ENCODE results near the gene FAM170B. TPM values are rescaled to one million over a fixed set of nuclear protein-coding genes. Genes with fewer than 3 reads are reported as not detected.

The FAM170B gene
- total RNA-seq, 4 donors from 2014 or later, result not detected

GRCh38 chr10:49164559-49165188, 30.9 kb upstream of the FAM170B start:
- Histone ChIP-seq H3K27me3 (no peaks in the 10 kb centered on the region), H3K4me3 (no peak overlapping the region), H3K9me3 (no peaks in the 10 kb centered on the region), H3K36me3 (no peaks in the 10 kb centered on the region), H3K4me1 (no peaks in the 10 kb centered on the region), H3K27ac (no peak overlapping the region)
- DNase-seq (no peak), ATAC-seq (no peak)
- in situ Hi-C loops (cut with MboI; ENCODE audit: low sequenced_read_pairs in 4 of 4) (loop anchor here in 2 of 4 donors (10.0 to 25.0 kb wide), 2 partner anchors 180 to 502 kb away; no protein-coding TSS in a partner anchor), intact Hi-C loops (cut with DNase I; ENCODE audit: low total_unique reads) (loop anchor here (1.0 to 5.0 kb wide), 2 partner anchors 185 to 507 kb away; no protein-coding TSS in a partner anchor)
- TF ChIP-seq CTCF (IDR thresholded peaks at IDR 0.05 in 4 of 5, conservative IDR thresholded peaks at IDR 0.05 in 1 of 5) (peak; percentile 22 to 44 (median 36)), POLR2A (IDR thresholded peaks at IDR 0.05) (no peak)

- H3K4me1 ChIP-seq, result no peaks in the 10 kb centered on the region
- no peaks in the 10 kb centered on the region for H3K9me3 ChIP-seq
- in situ Hi-C loops (cut with MboI; ENCODE audit: low sequenced_read_pairs in 4 of 4) (loop anchor here in 2 of 4 donors (10.0 to 25.0 kb wide), 2 partner anchors 179 to 501 kb away; no protein-coding TSS in a partner anchor), intact Hi-C loops (cut with DNase I; ENCODE audit: low total_unique reads) (loop anchor here (1.0 to 5.0 kb wide), 2 partner anchors 184 to 506 kb away; no protein-coding TSS in a partner anchor)
- ATAC-seq (no peak), DNase-seq (no peak)
- H3K36me3 ChIP-seq, result no peaks in the 10 kb centered on the region
- TF ChIP-seq CTCF (IDR thresholded peaks at IDR 0.05 in 4 of 5, conservative IDR thresholded peaks at IDR 0.05 in 1 of 5) (no peak), POLR2A (IDR thresholded peaks at IDR 0.05) (no peak)
- H3K4me3 ChIP-seq, result no peak overlapping the region
- H3K27ac ChIP-seq, result no peak overlapping the region
- H3K27me3 ChIP-seq, result no peaks in the 10 kb centered on the region
Observed at GRCh38 chr10:49163741-49164140, 29.9 kb upstream of the FAM170B start.

- DNase-seq (no peak), ATAC-seq (no peak)
- Histone ChIP-seq H3K4me1 (no peaks in the 10 kb centered on the region), H3K27me3 (no peaks in the 10 kb centered on the region), H3K9me3 (no peaks in the 10 kb centered on the region), H3K27ac (no peak overlapping the region), H3K4me3 (no peak overlapping the region), H3K36me3 (no peaks in the 10 kb centered on the region)
- TF ChIP-seq CTCF (IDR thresholded peaks at IDR 0.05 in 4 of 5, conservative IDR thresholded peaks at IDR 0.05 in 1 of 5) (no peak), POLR2A (IDR thresholded peaks at IDR 0.05) (no peak)
- in situ Hi-C loops (cut with MboI; ENCODE audit: low sequenced_read_pairs in 4 of 4) (loop anchor here in 2 of 4 donors (10.0 to 25.0 kb wide), 2 partner anchors 178 to 501 kb away; no protein-coding TSS in a partner anchor), intact Hi-C loops (cut with DNase I; ENCODE audit: low total_unique reads) (loop anchor here (5.0 kb wide), 1 partner anchor 506 kb away; no protein-coding TSS in a partner anchor)
Observed at GRCh38 chr10:49162761-49163310, 29.0 kb upstream of the FAM170B start.

GRCh38 chr10:49162063-49162462, 28.2 kb upstream of the FAM170B start:
- Histone ChIP-seq H3K4me1 (no peaks in the 10 kb centered on the region), H3K4me3 (no peak overlapping the region), H3K36me3 (no peaks in the 10 kb centered on the region), H3K27me3 (no peaks in the 10 kb centered on the region), H3K27ac (no peak overlapping the region), H3K9me3 (no peaks in the 10 kb centered on the region)
- in situ Hi-C loops (cut with MboI; ENCODE audit: low sequenced_read_pairs in 4 of 4) (loop anchor here in 2 of 4 donors (10.0 to 25.0 kb wide), 2 partner anchors 177 to 500 kb away; no protein-coding TSS in a partner anchor), intact Hi-C loops (cut with DNase I; ENCODE audit: low total_unique reads) (loop anchor here (5.0 kb wide), 1 partner anchor 505 kb away; no protein-coding TSS in a partner anchor)
- ATAC-seq (no peak), DNase-seq (no peak)
- no peak for TF ChIP-seq CTCF (IDR thresholded peaks at IDR 0.05 in 4 of 5, conservative IDR thresholded peaks at IDR 0.05 in 1 of 5)
- TF ChIP-seq POLR2A (IDR thresholded peaks at IDR 0.05), result no peak

All from gastrocnemius medialis (tissue), 4 donors.